GM23338 (cell line): Measurements from ENCODE around the gene TAOK3. TPM values are rescaled to one million over a fixed set of nuclear protein-coding genes. Genes with fewer than 3 reads are reported as not detected.

Experiments
- ATAC-seq: fragments of 200-7000 bp; cut with Tn5 transposase; 3 replicates; pipeline ENCODE4 v1.9.1; 2020
- DNase-seq: peaks from one replicate; pipeline ENCODE4 v3.0.0-alpha.2; 2015; ENCODE audit warnings: low spot score
- H2AFZ ChIP-seq: fragments of 200-600 bp; sonication (generic); 2 replicates; pipeline ENCODE4 v1.8.0; 2016; ENCODE audit warnings: antibody characterized with exemption, mild to moderate bottlenecking, moderate library complexity
- H3F3A ChIP-seq: fragments of 200-600 bp; sonication (generic); replicated peaks from 2 replicates; pipeline ENCODE4 v1.8.0; 2017; ENCODE audit warnings: antibody characterized with exemption, mixed run types, low read depth
- H3K27ac ChIP-seq: fragments of 200-600 bp; sonication (generic); 2 replicates; pipeline ENCODE4 v1.6.1; 2016; ENCODE audit warnings: low read depth
- H3K27me3 ChIP-seq: fragments of 200-600 bp; sonication (generic); 2 replicates; pipeline ENCODE4 v1.8.0; 2016; ENCODE audit warnings: mild to moderate bottlenecking, mixed run types, moderate library complexity; ENCODE audit not compliant: insufficient read depth
- H3K36me3 ChIP-seq: fragments of 200-600 bp; sonication (generic); 2 replicates; pipeline ENCODE4 v1.8.0; 2016; ENCODE audit warnings: mild to moderate bottlenecking; ENCODE audit not compliant: insufficient read depth
- H3K4me1 ChIP-seq: fragments of 200-600 bp; sonication (generic); 2 replicates; pipeline ENCODE4 v1.8.0; 2016; ENCODE audit warnings: mild to moderate bottlenecking, moderate library complexity; ENCODE audit not compliant: insufficient read depth
- H3K4me2 ChIP-seq: fragments of 200-600 bp; sonication (generic); 2 replicates; pipeline ENCODE4 v1.7.1; 2017; ENCODE audit warnings: mixed run types
- H3K4me3 ChIP-seq: fragments of 200-600 bp; sonication (generic); 2 replicates; pipeline ENCODE4 v1.6.1; 2016; ENCODE audit warnings: mixed run types
- H3K79me2 ChIP-seq: fragments of 200-600 bp; sonication (generic); replicated peaks from 2 replicates; pipeline ENCODE4 v1.8.0; 2017; ENCODE audit warnings: mild to moderate bottlenecking; ENCODE audit not compliant: insufficient read depth
- H3K9me2 ChIP-seq: fragments of 200-600 bp; sonication (generic); 2 replicates; pipeline ENCODE4 v1.8.0; 2017; ENCODE audit not compliant: insufficient read depth
- H4K20me1 ChIP-seq: fragments of 200-600 bp; sonication (generic); replicated peaks from 2 replicates; pipeline ENCODE4 v1.8.0; 2017; ENCODE audit warnings: mild to moderate bottlenecking; ENCODE audit not compliant: insufficient read depth
- H3K27ac Mint-ChIP-seq: 2 replicates; pipeline ENCODE4 v1.8.0; 2020; ENCODE audit warnings: inconsistent platforms, mild to moderate bottlenecking, moderate library complexity, mixed read lengths
- H3K27me3 Mint-ChIP-seq: 3 replicates; pipeline ENCODE4 v1.8.0; 2022; ENCODE audit warnings: low read depth, mild to moderate bottlenecking, moderate library complexity, mixed read lengths, inconsistent platforms; ENCODE audit not compliant: insufficient read depth, poor library complexity
- H3K36me3 Mint-ChIP-seq: 3 replicates; pipeline ENCODE4 v1.8.0; 2021; ENCODE audit warnings: low read depth, mild to moderate bottlenecking, inconsistent platforms, moderate library complexity, mixed read lengths
- H3K4me1 Mint-ChIP-seq: 3 replicates; pipeline ENCODE4 v1.8.0; 2020; ENCODE audit warnings: mild to moderate bottlenecking, inconsistent platforms, mixed read lengths
- H3K4me3 Mint-ChIP-seq: 3 replicates; pipeline ENCODE4 v1.8.0; 2021; ENCODE audit warnings: moderate library complexity, mild to moderate bottlenecking, inconsistent platforms, mixed read lengths
- H3K9me3 Mint-ChIP-seq: 3 replicates; pipeline ENCODE4 v1.8.0; 2020; ENCODE audit warnings: moderate library complexity, mild to moderate bottlenecking, inconsistent platforms, mixed read lengths
- CREB1 ChIP-seq: fragments of 250-450 bp; sonication (Bioruptor Pico); IDR thresholded peaks from 2 replicates; pipeline ENCODE4 v1.5.0; 2020; ENCODE audit warnings: low read depth, mild to moderate bottlenecking, moderate library complexity
- EZH2 ChIP-seq: fragments of 200-600 bp; sonication (generic); IDR thresholded peaks from one replicate; pipeline ENCODE4 v1.8.0; 2017; ENCODE audit warnings: antibody characterized with exemption, mild to moderate bottlenecking, low read depth; ENCODE audit not compliant: unreplicated experiment
- EZH2phosphoT487 ChIP-seq: fragments of 200-600 bp; sonication (generic); IDR thresholded peaks from one replicate; pipeline ENCODE4 v1.8.1; 2018; ENCODE audit warnings: antibody characterized with exemption; ENCODE audit not compliant: unreplicated experiment
- JUNB ChIP-seq: IDR thresholded peaks from one replicate; pipeline ENCODE4 v1.6.1; 2016; ENCODE audit warnings: antibody characterized with exemption; ENCODE audit not compliant: unreplicated experiment
- NANOG ChIP-seq: IDR thresholded peaks from 2 replicates; pipeline ENCODE4 v1.6.1; 2016; ENCODE audit warnings: antibody characterized with exemption, borderline replicate concordance
- POLR2AphosphoS5 ChIP-seq: IDR thresholded peaks from 2 replicates; pipeline ENCODE4 v1.6.1; 2016; ENCODE audit warnings: antibody characterized with exemption, low read depth
- STAT1 ChIP-seq: IDR thresholded peaks from one replicate; pipeline ENCODE4 v1.6.1; 2016; ENCODE audit warnings: antibody characterized with exemption; ENCODE audit not compliant: unreplicated experiment
- ZNF114 ChIP-seq: fragments of 250-450 bp; sonication (Bioruptor Pico); IDR thresholded peaks from 2 replicates; pipeline ENCODE4 v1.5.0; 2020; ENCODE audit warnings: mild to moderate bottlenecking, moderate library complexity
- ZNF331 ChIP-seq: fragments of 250-450 bp; sonication (Bioruptor Pico); IDR thresholded peaks from 2 replicates; pipeline ENCODE4 v1.5.0; 2020; ENCODE audit warnings: low read depth, mild to moderate bottlenecking, moderate library complexity
- polyA plus RNA-seq: library from polyadenylated mRNA; unstranded; fragments of >200 nt; fragmentation: Nextera tagmentation; extraction: Ambion mirVana; gene quantifications from 2 replicates; pipeline ENCODE4 v1.2.1, GENCODE V29; 2016
- total RNA-seq: library from RNA; depleted of rRNA; stranded (reverse); fragments of >200 nt; shearing (Covaris generic); gene quantifications from 2 replicates; pipeline ENCODE4 v1.2.3, GENCODE V29; 2014
- TF ChIP-seq, protein P1 (sequence below), 2 experiments: fragments of 200-600 bp in 1 of 2; sonication (generic) in 1 of 2; conservative IDR thresholded peaks; 2 replicates each; pipeline versions ENCODE4 v1.5.1 to v1.6.1; 2016 to 2017; ENCODE audit warnings: antibody characterized with exemption in 2 of 2, low read depth in 2 of 2, mild to moderate bottlenecking in 2 of 2, moderate library complexity in 1 of 2
- TF ChIP-seq, protein P2 (sequence below): IDR thresholded peaks from 2 replicates; pipeline ENCODE4 v1.6.1; 2016; ENCODE audit warnings: antibody characterized with exemption
- TF ChIP-seq, protein P3 (sequence below): fragments of 250-450 bp; sonication (Bioruptor Pico); IDR thresholded peaks from 2 replicates; pipeline ENCODE4 v1.5.0; 2020; ENCODE audit warnings: mild to moderate bottlenecking, moderate library complexity
- TF ChIP-seq, protein P4 (sequence below): IDR thresholded peaks from one replicate; pipeline ENCODE4 v1.6.1; 2018; ENCODE audit warnings: antibody characterized with exemption; ENCODE audit not compliant: unreplicated experiment

The TAOK3 gene
- total and polyA plus RNA-seq, 2 experiments from 2014 or later = 7.6 to 20.4 TPM

DNA sequence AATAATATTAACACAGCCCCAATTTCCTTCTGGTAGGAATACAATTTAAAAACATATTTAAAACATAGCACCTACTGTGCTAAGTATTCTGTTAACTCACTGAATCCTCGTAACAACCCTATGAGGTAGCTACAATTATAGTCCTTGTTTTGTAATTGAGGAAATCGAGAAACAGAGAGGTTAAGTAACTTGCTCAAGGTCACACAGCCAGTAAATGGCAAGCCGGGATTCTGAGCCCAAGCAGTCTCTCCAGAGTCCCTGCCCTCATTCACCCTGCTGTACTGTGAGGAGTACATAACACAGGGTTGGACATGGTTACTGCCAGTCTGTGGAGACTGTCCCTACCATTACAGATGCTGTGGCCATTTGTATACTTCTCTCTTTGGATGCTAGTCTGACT lies 48.0 kb upstream of the TAOK3 start:
- Mint-ChIP-seq H3K9me3 (no peaks in the 10 kb centered on the region), H3K36me3 (peaks cover 27% of the 10 kb centered on the region), H3K4me1 (no peaks in the 10 kb centered on the region), H3K27me3 (no peaks in the 10 kb centered on the region), H3K4me3 (no peak overlapping the region), H3K27ac (no peak overlapping the region)
- Histone ChIP-seq H3K9me2 (0 out of 2 replicates have a peak, but pooled peaks cover 8% of the 10 kb centered on the region), H3K4me1 (no peaks in the 10 kb centered on the region), H2AFZ (no peak overlapping the region), H3K27me3 (no peaks in the 10 kb centered on the region), H3K79me2 (no peaks in the 10 kb centered on the region), H3K27ac (no peak overlapping the region), H3K4me2 (no peak overlapping the region), H3K36me3 (0 out of 2 replicates have a peak, but pooled peaks cover 7% of the 10 kb centered on the region), H4K20me1 (0 out of 2 replicates have a peak, but pooled peaks cover 3% of the 10 kb centered on the region), H3K4me3 (no peak overlapping the region), H3F3A (no peaks in the 10 kb centered on the region)
- DNase-seq (no peak), ATAC-seq (no peak)
- TF ChIP-seq, protein P1, sequence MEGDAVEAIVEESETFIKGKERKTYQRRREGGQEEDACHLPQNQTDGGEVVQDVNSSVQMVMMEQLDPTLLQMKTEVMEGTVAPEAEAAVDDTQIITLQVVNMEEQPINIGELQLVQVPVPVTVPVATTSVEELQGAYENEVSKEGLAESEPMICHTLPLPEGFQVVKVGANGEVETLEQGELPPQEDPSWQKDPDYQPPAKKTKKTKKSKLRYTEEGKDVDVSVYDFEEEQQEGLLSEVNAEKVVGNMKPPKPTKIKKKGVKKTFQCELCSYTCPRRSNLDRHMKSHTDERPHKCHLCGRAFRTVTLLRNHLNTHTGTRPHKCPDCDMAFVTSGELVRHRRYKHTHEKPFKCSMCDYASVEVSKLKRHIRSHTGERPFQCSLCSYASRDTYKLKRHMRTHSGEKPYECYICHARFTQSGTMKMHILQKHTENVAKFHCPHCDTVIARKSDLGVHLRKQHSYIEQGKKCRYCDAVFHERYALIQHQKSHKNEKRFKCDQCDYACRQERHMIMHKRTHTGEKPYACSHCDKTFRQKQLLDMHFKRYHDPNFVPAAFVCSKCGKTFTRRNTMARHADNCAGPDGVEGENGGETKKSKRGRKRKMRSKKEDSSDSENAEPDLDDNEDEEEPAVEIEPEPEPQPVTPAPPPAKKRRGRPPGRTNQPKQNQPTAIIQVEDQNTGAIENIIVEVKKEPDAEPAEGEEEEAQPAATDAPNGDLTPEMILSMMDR (conservative IDR thresholded peaks at IDR 0.05; ENCODE audit: low read depth in 2 of 2) = no peak
- no peak for TF ChIP-seq EZH2
- TF ChIP-seq POLR2AphosphoS5 = no peak
- no peak for TF ChIP-seq CREB1 (CRISPR knock-in tag)
- no peak for TF ChIP-seq ZNF114 (CRISPR knock-in tag)
- no peak for TF ChIP-seq ZNF331 (CRISPR knock-in tag)
- TF ChIP-seq, protein P2, sequence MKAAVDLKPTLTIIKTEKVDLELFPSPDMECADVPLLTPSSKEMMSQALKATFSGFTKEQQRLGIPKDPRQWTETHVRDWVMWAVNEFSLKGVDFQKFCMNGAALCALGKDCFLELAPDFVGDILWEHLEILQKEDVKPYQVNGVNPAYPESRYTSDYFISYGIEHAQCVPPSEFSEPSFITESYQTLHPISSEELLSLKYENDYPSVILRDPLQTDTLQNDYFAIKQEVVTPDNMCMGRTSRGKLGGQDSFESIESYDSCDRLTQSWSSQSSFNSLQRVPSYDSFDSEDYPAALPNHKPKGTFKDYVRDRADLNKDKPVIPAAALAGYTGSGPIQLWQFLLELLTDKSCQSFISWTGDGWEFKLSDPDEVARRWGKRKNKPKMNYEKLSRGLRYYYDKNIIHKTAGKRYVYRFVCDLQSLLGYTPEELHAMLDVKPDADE = no peak
- no peak for TF ChIP-seq NANOG
- TF ChIP-seq JUNB = no peak
- TF ChIP-seq, protein P3, sequence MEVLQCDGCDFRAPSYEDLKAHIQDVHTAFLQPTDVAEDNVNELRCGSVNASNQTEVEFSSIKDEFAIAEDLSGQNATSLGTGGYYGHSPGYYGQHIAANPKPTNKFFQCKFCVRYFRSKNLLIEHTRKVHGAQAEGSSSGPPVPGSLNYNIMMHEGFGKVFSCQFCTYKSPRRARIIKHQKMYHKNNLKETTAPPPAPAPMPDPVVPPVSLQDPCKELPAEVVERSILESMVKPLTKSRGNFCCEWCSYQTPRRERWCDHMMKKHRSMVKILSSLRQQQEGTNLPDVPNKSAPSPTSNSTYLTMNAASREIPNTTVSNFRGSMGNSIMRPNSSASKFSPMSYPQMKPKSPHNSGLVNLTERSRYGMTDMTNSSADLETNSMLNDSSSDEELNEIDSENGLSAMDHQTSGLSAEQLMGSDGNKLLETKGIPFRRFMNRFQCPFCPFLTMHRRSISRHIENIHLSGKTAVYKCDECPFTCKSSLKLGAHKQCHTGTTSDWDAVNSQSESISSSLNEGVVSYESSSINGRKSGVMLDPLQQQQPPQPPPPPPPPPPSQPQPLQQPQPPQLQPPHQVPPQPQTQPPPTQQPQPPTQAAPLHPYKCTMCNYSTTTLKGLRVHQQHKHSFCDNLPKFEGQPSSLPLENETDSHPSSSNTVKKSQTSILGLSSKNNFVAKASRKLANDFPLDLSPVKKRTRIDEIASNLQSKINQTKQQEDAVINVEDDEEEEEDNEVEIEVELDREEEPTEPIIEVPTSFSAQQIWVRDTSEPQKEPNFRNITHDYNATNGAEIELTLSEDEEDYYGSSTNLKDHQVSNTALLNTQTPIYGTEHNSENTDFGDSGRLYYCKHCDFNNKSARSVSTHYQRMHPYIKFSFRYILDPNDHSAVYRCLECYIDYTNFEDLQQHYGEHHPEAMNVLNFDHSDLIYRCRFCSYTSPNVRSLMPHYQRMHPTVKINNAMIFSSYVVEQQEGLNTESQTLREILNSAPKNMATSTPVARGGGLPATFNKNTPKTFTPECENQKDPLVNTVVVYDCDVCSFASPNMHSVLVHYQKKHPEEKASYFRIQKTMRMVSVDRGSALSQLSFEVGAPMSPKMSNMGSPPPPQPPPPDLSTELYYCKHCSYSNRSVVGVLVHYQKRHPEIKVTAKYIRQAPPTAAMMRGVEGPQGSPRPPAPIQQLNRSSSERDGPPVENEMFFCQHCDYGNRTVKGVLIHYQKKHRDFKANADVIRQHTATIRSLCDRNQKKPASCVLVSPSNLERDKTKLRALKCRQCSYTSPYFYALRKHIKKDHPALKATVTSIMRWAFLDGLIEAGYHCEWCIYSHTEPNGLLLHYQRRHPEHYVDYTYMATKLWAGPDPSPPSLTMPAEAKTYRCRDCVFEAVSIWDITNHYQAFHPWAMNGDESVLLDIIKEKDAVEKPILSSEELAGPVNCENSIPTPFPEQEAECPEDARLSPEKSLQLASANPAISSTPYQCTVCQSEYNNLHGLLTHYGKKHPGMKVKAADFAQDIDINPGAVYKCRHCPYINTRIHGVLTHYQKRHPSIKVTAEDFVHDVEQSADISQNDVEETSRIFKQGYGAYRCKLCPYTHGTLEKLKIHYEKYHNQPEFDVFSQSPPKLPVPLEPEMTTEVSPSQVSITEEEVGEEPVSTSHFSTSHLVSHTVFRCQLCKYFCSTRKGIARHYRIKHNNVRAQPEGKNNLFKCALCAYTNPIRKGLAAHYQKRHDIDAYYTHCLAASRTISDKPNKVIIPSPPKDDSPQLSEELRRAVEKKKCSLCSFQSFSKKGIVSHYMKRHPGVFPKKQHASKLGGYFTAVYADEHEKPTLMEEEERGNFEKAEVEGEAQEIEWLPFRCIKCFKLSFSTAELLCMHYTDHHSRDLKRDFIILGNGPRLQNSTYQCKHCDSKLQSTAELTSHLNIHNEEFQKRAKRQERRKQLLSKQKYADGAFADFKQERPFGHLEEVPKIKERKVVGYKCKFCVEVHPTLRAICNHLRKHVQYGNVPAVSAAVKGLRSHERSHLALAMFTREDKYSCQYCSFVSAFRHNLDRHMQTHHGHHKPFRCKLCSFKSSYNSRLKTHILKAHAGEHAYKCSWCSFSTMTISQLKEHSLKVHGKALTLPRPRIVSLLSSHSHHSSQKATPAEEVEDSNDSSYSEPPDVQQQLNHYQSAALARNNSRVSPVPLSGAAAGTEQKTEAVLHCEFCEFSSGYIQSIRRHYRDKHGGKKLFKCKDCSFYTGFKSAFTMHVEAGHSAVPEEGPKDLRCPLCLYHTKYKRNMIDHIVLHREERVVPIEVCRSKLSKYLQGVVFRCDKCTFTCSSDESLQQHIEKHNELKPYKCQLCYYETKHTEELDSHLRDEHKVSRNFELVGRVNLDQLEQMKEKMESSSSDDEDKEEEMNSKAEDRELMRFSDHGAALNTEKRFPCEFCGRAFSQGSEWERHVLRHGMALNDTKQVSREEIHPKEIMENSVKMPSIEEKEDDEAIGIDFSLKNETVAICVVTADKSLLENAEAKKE (CRISPR knock-in tag) = no peak
- no peak for TF ChIP-seq EZH2phosphoT487
- TF ChIP-seq STAT1 = no peak
- TF ChIP-seq, protein P4, sequence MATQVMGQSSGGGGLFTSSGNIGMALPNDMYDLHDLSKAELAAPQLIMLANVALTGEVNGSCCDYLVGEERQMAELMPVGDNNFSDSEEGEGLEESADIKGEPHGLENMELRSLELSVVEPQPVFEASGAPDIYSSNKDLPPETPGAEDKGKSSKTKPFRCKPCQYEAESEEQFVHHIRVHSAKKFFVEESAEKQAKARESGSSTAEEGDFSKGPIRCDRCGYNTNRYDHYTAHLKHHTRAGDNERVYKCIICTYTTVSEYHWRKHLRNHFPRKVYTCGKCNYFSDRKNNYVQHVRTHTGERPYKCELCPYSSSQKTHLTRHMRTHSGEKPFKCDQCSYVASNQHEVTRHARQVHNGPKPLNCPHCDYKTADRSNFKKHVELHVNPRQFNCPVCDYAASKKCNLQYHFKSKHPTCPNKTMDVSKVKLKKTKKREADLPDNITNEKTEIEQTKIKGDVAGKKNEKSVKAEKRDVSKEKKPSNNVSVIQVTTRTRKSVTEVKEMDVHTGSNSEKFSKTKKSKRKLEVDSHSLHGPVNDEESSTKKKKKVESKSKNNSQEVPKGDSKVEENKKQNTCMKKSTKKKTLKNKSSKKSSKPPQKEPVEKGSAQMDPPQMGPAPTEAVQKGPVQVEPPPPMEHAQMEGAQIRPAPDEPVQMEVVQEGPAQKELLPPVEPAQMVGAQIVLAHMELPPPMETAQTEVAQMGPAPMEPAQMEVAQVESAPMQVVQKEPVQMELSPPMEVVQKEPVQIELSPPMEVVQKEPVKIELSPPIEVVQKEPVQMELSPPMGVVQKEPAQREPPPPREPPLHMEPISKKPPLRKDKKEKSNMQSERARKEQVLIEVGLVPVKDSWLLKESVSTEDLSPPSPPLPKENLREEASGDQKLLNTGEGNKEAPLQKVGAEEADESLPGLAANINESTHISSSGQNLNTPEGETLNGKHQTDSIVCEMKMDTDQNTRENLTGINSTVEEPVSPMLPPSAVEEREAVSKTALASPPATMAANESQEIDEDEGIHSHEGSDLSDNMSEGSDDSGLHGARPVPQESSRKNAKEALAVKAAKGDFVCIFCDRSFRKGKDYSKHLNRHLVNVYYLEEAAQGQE = no peak
